Breast epithelium (tissue), 3 donors: ENCODE data around the gene PRSS57.

Experiments
- CTCF ChIP-seq, 3 donors: fragments of 450-650 bp; IDR thresholded peaks; one replicate each; pipeline ENCODE4 v1.5.1; 2016 to 2017; ENCODE audit warnings: antibody characterized with exemption in 3 of 3, mild to moderate bottlenecking in 3 of 3, moderate library complexity in 3 of 3
- POLR2A ChIP-seq: fragments of 450-650 bp; IDR thresholded peaks from one replicate; pipeline ENCODE4 v1.6.1; 2016; ENCODE audit warnings: antibody characterized with exemption, mild to moderate bottlenecking, moderate library complexity

GRCh38 chr19:725461-726089, 30.3 kb upstream of the PRSS57 start:
- TF ChIP-seq CTCF (IDR thresholded peaks at IDR 0.05) (no peak), POLR2A (no peak)
